Rectal smooth muscle tissue (tissue), 1 donor: ENCODE results near the gene MED16.

Experiments
- H3K27ac ChIP-seq: one replicate; pipeline ENCODE4 v1.7.0; 2013; ENCODE audit warnings: low read depth, low read length, inconsistent platforms
- H3K27me3 ChIP-seq: one replicate; pipeline ENCODE4 v1.7.0; 2013; ENCODE audit warnings: low read length; ENCODE audit not compliant: control insufficient read depth, insufficient read depth
- H3K36me3 ChIP-seq: one replicate; pipeline ENCODE4 v1.7.0; 2013; ENCODE audit warnings: low read length; ENCODE audit not compliant: control insufficient read depth, insufficient read depth
- H3K4me1 ChIP-seq: one replicate; pipeline ENCODE4 v1.7.0; 2013; ENCODE audit warnings: low read length; ENCODE audit not compliant: control insufficient read depth, insufficient read depth
- H3K4me3 ChIP-seq: one replicate; pipeline ENCODE4 v1.7.0; 2013; ENCODE audit warnings: low read length
- H3K9ac ChIP-seq: one replicate; pipeline ENCODE4 v1.7.0; 2013; ENCODE audit warnings: low read length

Gene MED16

DNA sequence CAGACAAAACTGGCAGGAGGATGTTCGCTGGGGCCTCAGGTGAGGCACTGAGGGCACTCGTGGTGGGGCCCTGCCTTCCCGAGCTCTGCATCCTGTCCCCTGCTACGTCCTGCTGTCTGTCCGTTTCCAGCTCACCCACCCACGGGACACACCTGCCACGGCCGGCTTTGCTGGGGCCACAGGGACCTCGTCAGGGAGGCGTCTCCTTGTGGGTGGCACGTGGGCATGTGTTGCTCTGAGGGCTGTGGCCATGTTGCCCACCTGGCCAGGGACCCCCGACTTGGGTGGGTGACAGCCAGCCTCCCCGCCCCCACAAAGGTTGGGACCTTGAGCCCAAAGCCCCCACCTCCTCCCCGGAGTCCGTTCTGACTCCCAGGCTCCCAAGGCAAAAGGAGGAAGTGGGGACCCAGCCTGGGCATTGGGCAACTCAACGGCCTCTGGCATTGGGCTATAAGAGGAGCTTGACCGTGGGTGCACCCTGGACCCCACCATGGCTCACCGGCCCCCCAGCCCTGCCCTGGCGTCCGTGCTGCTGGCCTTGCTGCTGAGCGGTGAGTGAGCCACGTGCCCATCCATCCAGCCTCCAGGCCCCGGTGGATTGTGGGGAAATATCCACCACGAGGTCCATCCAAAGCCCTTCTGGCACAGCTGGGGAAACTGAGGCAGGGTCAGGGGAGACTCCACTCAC lies 52.3 kb downstream of the MED16 start, which contains the start of gene PRTN3:
Gene PRTN3 (plus strand): TSS at position 481 of the 688 bp plus-strand sequence. CDS start 10 bp downstream, at position 491.
- Histone ChIP-seq H3K4me3 (no peak within 1 kb of the TSS), H3K36me3 (no peaks in the 10 kb centered on the region), H3K27ac (no peak within 1 kb of the TSS), H3K4me1 (no peaks in the 10 kb centered on the region), H3K27me3 (peaks cover 30% of the 10 kb centered on the region), H3K9ac (no peak within 1 kb of the TSS)

DNA sequence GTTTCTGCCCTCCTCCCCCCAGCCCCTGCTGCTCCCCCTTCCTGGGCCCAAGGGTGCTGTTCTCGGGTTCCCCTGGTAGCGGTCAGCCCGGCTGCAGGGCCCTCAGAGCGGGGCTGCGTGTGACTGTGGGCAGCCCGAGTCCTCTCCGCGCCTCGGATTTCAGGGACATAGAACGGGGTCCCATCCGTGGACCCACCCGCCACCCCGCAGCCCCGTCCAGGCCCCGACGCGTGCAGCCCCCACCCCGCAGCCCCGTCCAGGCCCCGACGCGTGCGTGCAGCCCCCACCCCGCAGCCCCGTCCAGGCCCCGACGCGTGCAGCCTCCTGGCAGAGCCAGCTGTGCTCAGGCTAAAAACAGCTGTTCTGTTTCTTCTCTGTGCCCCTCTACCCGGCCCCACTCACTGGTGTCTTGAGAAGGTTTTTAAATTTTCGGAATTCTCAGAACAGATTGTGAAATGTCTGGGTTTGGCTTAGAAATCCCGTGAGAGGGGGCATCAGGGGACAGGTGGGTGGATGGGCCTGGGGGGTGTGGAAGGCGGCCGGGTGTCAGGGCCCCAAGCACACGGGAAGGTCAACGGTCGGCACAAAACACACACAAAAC lies 57.7 kb downstream of the MED16 start:
- Histone ChIP-seq H3K36me3 (no peaks in the 10 kb centered on the region), H3K9ac (no peak overlapping the region), H3K4me1 (no peaks in the 10 kb centered on the region), H3K27ac (no peak overlapping the region), H3K27me3 (peaks cover 18% of the 10 kb centered on the region), H3K4me3 (no peak overlapping the region)

DNA sequence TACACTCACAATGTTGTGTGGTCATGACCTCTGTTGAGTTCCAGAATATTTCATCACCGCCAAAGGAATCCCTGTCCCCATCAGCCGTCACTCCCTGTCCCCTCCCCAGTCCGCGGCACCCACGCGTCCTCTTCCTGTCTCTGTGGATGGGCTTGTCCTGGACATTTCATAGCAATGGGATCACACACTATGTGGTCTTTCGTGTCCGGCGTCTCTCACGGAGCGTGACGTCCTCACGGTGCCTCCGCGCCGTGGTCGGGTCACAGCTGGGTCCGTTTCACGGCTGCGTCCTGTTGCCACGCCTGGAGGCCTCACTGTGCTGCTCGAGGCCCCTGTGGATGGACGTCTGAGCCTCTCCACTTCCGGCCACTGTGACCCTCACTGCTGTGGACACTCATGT lies 58.8 kb downstream of the MED16 start:
- no peaks in the 10 kb centered on the region for H3K4me1 ChIP-seq
- H3K27me3 ChIP-seq = peaks cover 21% of the 10 kb centered on the region

DNA sequence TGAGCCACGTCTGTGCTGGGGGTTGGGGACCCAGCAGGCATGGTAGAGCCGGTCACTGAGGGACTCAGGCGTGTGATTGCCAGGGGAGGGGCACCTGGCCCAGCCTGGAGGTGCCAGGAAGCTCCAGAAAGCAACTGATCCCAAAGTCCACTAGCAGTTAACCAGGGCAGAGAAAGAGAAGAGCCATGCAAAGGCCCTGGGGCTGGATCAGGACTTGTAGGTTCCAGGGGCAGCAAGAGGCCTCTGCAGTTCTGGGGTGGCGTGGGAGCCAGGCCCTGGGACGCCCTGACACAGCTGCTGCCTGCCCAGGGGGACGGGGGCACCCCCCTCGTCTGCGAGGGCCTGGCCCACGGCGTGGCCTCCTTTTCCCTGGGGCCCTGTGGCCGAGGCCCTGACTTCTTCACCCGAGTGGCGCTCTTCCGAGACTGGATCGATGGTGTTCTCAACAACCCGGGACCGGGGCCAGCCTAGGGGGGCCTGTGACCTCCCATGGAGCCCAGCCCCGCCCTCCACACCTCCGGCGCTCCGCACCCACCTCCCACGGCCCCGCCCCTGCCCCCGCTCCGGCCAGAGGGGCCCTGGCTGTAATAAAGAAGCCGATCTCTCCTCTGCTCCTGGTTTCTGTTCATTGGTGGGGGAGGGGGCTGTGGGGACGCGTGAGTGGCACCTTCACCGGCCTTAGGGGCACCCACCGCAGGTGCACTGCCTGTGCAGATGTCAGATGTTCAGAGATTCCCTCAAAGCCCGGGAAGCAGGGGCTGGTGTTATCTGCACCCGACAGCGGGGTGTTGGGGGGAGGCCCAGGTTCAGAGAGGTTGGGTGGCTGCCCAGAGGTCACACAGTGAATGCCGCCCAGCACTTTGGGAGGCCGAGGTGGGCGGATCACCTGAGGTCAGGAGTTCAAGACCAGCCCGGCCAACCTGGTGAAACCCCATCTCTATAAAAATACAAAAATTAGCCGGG lies 61.3 kb downstream of the MED16 start:
- peaks cover 17% of the 10 kb centered on the region for H3K27me3 ChIP-seq
- H3K4me3 ChIP-seq = no peak overlapping the region
- H3K36me3 ChIP-seq = no peaks in the 10 kb centered on the region
- H3K9ac ChIP-seq = no peak overlapping the region
- H3K4me1 ChIP-seq = no peaks in the 10 kb centered on the region
- no peak overlapping the region for H3K27ac ChIP-seq

More for the DNA sequence above, 58.8 kb downstream of the MED16 start:
- Histone ChIP-seq H3K27ac (no peak overlapping the region), H3K9ac (no peak overlapping the region), H3K36me3 (no peaks in the 10 kb centered on the region), H3K4me3 (no peak overlapping the region)

DNA sequence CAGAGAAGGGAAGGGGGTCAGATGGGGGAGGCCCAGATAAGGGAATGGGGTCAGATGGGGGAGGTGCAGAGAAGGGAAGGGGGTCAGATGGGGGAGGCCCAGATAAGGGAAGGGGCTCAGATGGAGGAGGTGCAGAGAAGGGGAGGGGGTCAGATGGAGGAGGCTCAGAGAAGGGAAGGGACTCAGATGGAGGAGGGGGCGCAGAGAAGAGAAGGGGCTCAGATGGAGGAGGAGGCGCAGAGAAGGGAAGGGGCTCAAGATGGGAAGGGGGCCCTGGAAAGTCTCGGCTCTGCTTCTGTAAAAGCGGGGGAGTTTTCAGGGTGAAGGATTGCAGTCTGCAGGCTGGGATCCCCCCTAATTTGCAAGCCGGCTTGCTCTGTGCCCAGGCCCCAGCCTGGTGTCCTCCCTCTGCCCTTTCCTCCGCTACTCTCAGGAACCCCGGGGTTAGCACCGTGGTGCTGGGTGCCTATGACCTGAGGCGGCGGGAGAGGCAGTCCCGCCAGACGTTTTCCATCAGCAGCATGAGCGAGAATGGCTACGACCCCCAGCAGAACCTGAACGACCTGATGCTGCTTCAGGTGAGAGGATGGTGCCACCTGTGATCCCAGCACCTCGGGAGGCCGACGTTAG lies 63.7 kb downstream of the MED16 start:
- no peak overlapping the region for H3K4me3 ChIP-seq

DNA sequence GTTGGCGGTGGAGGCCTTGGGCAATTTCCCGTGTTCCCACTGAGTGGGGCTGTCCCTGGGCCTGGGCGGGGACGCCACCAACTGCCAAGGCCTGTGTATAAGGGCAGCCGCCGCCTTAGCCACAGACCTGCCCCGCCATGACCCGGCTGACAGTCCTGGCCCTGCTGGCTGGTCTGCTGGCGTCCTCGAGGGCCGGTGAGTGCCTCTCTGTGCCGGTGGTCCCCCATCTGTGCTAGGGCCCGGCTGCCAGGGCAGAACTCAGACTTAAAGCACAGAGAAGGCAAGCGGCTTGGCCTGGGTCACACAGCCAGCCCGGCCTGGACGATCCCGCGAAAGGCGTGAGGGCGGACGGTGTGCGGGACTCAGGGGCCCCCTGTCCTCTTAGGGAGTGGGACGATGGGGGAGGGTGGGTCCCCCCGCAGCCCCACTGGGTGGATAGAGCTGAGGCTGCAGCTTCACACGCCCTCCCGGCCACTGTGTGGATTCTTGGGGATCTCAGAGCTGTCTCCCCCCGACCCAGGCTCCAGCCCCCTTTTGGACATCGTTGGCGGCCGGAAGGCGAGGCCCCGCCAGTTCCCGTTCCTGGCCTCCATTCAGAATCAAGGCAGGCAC lies 65.2 kb downstream of the MED16 start, which contains the start of gene AZU1:
Gene AZU1 (plus strand): TSS at position 128 of the 612 bp plus-strand sequence. CDS start 10 bp downstream, at position 138.
- no peak within 1 kb of the TSS for H3K9ac ChIP-seq
- H3K4me1 ChIP-seq = no peaks in the 10 kb centered on the region
- H3K36me3 ChIP-seq = no peaks in the 10 kb centered on the region
- H3K27me3 ChIP-seq = peaks cover 17% of the 10 kb centered on the region
- no peak within 1 kb of the TSS for H3K27ac ChIP-seq
- no peak within 1 kb of the TSS for H3K4me3 ChIP-seq

More for the DNA sequence above, 63.7 kb downstream of the MED16 start:
- Histone ChIP-seq H3K9ac (no peak overlapping the region), H3K4me1 (no peaks in the 10 kb centered on the region), H3K36me3 (no peaks in the 10 kb centered on the region), H3K27me3 (peaks cover 11% of the 10 kb centered on the region), H3K27ac (no peak overlapping the region)

DNA sequence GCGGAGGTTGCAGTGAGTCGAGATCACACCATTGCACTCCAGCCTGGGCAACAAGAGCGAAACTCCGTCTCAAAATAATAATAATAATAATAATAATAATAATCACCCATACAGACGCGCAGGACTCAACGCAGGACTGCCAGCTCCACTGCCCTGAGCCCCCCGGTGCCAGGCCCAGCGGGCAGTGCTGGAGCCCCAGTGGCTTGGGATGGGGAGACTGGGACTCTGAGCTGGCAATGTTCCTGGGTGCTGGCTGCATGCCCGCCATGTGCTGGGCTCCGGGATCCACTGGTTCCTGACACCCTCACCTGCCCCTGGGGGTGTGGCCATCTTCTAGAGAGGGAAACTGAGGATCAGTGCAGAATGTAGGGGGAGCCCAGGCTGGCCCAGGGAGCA lies 65.7 kb downstream of the MED16 start:
- H3K36me3 ChIP-seq = no peaks in the 10 kb centered on the region
- H3K27ac ChIP-seq = no peak overlapping the region
- no peak overlapping the region for H3K9ac ChIP-seq
- no peak overlapping the region for H3K4me3 ChIP-seq
- no peaks in the 10 kb centered on the region for H3K4me1 ChIP-seq
- peaks cover 17% of the 10 kb centered on the region for H3K27me3 ChIP-seq

DNA sequence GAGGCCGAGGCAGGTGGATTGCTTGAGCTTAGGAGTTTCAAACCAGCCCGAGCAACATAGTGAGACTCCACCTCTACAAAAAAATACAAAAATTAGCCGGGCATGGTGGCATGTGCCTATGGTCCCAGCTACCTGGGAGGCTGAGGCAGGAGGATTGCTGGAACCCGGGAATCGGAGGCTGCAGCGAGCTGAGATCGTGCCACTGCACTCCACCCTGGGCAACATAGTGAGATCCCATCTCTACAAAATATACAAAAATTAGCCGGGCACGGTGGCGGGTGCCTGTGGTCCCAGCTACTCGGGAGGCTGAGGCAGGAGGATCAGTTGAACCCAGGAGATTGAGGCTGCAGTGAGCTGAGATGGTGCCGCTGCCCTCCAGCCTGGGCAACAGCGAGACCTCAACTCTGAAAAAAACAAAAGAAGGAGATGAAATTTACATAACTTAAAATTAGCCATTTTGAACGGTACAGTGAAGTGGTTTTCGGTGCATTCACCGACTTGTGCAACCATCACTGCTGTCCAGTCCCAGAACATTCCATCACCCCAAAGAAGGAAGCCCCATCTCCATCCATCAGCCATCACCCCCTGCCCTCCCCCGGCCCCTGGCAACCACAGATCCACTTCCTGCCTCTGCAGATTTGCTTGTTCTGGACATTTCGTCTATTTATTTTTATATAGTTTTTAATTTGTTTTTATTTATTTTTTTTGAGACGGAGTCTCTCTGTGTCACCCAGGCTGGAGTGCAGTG lies 66.9 kb downstream of the MED16 start:
- Histone ChIP-seq H3K4me3 (no peak overlapping the region), H3K36me3 (no peaks in the 10 kb centered on the region), H3K27ac (no peak overlapping the region), H3K9ac (no peak overlapping the region), H3K27me3 (peaks cover 9% of the 10 kb centered on the region), H3K4me1 (no peaks in the 10 kb centered on the region)

DNA sequence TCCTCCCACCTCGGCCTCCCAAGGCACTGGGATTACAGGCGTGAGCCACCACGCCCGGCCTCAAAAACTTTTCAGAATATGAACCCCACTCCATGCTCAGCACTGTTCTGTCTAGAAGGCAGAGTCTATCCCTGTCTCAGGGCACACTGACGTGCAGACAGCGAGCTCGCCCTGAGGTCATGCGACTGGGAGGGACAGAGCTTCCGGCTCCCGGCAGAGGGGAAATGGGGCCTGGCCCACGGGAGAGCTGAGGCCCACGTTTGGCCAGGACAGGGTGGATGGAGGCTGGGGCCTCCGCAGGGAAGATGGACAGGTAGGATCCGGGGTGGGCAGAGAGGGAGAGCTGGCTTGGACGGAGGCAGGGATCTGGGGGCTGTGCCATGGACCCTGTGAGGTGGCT lies 68.1 kb downstream of the MED16 start:
- Histone ChIP-seq H3K27ac (no peak overlapping the region), H3K27me3 (peaks cover 9% of the 10 kb centered on the region), H3K4me1 (no peaks in the 10 kb centered on the region), H3K36me3 (no peaks in the 10 kb centered on the region), H3K4me3 (no peak overlapping the region), H3K9ac (no peak overlapping the region)

DNA sequence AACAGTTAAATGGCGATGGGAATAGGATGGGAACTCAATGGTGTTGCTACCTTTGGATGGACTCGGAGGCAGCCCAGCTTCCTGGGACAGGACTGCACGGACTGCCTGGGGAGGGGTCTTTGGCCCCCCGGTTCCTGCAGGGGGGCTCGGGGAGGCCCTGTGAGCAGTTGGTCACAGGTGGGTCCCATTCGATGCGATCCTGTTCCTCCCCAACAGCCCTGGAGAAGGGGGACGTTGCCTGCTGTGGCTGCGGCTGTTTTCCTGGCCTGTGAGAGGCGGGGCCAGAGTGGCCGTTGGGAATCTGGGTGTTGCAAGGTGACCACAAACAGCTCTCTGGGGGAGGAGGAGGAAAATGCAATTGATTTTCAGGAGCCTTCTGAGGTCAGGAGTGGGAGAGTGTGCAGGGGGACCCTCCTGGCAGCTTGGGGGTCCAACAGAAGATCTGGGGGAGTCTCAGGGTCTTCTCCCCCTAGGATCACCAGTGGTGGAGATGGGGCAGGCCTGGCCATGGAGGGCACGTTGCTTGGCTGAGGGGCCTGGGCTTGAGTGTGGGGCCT lies 69.3 kb downstream of the MED16 start:
- H3K27me3 ChIP-seq = peaks cover 6% of the 10 kb centered on the region
- H3K4me1 ChIP-seq = no peaks in the 10 kb centered on the region
- no peak overlapping the region for H3K9ac ChIP-seq
- no peak overlapping the region for H3K4me3 ChIP-seq
- no peaks in the 10 kb centered on the region for H3K36me3 ChIP-seq
- no peak overlapping the region for H3K27ac ChIP-seq
